COLO829 (cell line): ENCODE data around the gene FBXL19.
"Not testable (repeated sequence)": the region's sequence is repeated elsewhere in the genome, so short reads cannot be mapped to it uniquely, and the experiment has no call there.

Source experiments
- DNase-seq: peaks from one replicate; pipeline ENCODE4 v3.0.0; 2012; ENCODE audit warnings: low spot score

The FBXL19 gene

GRCh38 chr16:30922960-30923535, 324 bp upstream of the FBXL19 start:
- peak; percentile 99 for DNase-seq

- DNase-seq: no peak
Observed at GRCh38 chr16:30924076-30924912, 922 bp downstream of the FBXL19 start.

GRCh38 chr16:30924913-30925631, 1.7 kb downstream of the FBXL19 start:
- no peak for DNase-seq

- DNase-seq: no peak
Observed at GRCh38 chr16:30925632-30925987, 2.2 kb downstream of the FBXL19 start.

GRCh38 chr16:30925995-30926811, 2.8 kb downstream of the FBXL19 start:
- DNase-seq: no peak

- DNase-seq: no peak
Observed at GRCh38 chr16:30926937-30927788, 3.8 kb downstream of the FBXL19 start.

- DNase-seq: peak; percentile 60
Observed at GRCh38 chr16:30927789-30928378, 4.5 kb downstream of the FBXL19 start.

- no peak for DNase-seq
Observed at GRCh38 chr16:30928390-30928789, 5.0 kb downstream of the FBXL19 start.

GRCh38 chr16:30929167-30929566, 5.8 kb downstream of the FBXL19 start:
- DNase-seq: no peak

GRCh38 chr16:30930160-30930571, 6.8 kb downstream of the FBXL19 start:
- no peak for DNase-seq

- no peak for DNase-seq
Observed at GRCh38 chr16:30931068-30931650, 7.8 kb downstream of the FBXL19 start.

- DNase-seq: peak; percentile 59
Observed at GRCh38 chr16:30934827-30935557, 11.6 kb downstream of the FBXL19 start.

GRCh38 chr16:30937692-30938091, 14.3 kb downstream of the FBXL19 start:
- no peak for DNase-seq

GRCh38 chr16:30939571-30939970, 16.2 kb downstream of the FBXL19 start:
- not testable (repeated sequence) for DNase-seq

GRCh38 chr16:30941600-30942425, 18.4 kb downstream of the FBXL19 start:
- peak; percentile 76 for DNase-seq

- DNase-seq: no peak
Observed at GRCh38 chr16:30942426-30942806, 19.0 kb downstream of the FBXL19 start.

GRCh38 chr16:30944352-30944751, 21.0 kb downstream of the FBXL19 start:
- no peak for DNase-seq

- DNase-seq: no peak
Observed at GRCh38 chr16:30946671-30947540, 23.5 kb downstream of the FBXL19 start.
